ENCODE results near the gene HKDC1.
A peak's percentile ranks its signal among the peaks of the same experiment; 100 is the strongest.
"Not testable (repeated sequence)": the region's sequence is repeated elsewhere in the genome, so short reads cannot be mapped to it uniquely, and the experiment has no call there.

The HKDC1 gene, protein sequence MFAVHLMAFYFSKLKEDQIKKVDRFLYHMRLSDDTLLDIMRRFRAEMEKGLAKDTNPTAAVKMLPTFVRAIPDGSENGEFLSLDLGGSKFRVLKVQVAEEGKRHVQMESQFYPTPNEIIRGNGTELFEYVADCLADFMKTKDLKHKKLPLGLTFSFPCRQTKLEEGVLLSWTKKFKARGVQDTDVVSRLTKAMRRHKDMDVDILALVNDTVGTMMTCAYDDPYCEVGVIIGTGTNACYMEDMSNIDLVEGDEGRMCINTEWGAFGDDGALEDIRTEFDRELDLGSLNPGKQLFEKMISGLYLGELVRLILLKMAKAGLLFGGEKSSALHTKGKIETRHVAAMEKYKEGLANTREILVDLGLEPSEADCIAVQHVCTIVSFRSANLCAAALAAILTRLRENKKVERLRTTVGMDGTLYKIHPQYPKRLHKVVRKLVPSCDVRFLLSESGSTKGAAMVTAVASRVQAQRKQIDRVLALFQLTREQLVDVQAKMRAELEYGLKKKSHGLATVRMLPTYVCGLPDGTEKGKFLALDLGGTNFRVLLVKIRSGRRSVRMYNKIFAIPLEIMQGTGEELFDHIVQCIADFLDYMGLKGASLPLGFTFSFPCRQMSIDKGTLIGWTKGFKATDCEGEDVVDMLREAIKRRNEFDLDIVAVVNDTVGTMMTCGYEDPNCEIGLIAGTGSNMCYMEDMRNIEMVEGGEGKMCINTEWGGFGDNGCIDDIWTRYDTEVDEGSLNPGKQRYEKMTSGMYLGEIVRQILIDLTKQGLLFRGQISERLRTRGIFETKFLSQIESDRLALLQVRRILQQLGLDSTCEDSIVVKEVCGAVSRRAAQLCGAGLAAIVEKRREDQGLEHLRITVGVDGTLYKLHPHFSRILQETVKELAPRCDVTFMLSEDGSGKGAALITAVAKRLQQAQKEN

DNA sequence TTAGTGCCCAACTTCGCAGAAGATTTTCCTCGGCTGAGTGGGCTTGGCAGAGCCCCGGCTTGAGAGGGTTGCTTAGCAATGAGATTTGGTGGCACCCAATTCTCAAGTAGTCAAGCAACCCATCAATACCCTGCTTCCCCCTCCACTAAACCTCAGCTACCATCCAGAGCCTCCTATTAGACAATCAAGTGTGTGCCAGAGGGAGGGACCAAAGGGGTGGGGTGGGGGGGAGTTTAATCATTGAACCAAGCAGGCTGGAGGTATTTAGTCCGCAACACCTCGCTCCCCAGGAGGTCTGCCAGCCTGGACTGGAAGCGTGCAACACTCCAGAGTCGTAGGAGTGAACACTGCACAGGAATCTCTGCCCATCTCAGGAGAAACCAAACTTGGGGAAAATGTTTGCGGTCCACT lies at the start of gene HKDC1:
Gene HKDC1 (plus strand): TSS at position 292 of the 411 bp plus-strand sequence. CDS start 104 bp downstream, at position 396.
- no peak for DNase-seq

DNA sequence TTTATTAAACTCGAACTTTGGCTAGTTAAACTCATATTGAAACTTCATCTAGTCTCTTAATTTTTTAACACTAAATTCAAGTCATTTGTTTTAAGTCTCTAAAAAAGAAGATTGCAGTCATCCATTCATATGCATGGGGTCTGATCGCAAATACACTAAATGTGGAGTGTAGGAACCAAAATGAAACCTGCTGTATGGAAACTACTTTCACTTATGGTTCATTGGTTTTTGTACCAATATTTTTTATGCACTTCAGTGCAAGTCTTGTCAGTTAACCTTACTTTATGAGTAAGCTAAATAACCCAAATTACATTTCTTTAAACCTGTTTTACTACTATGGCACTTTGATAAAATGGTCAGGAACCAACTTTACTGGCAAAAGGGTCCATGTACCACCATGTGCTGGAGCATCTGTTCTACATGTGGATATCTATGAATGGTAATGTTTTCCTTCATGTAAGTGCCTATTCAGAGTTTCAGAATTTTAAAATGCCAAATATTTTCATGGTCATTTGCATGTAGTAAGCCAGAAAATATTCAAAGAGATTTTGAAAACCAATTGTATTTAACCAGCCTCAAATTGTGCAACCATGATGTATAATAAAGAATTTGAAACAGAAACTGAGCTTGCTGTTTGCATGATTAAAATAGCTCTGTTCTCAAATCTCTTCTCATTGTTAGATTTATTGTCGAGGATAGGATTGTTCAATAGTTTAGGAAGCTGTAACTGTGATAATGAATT lies 47.7 kb upstream of the HKDC1 start:
- DNase-seq = no peak

DNA sequence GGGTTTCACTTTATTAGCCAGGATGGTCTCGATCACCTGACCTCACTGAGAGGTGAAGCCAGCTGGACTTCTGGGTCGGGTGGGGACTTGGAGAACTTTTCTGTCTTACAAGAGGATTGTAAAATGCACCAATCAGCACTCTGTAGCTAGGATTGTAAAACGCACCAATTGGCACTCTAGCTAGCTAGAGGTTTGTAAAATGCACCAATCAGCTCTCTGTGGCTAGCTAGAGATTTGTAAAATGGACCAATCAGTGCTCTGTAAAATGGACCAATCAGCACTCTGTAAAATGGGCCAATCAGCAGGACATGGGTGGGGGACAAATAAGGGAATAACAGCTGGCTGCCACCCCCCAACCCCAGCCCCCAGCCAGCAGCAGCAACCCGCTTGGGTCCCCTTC lies 44.8 kb upstream of the HKDC1 start:
- not testable (repeated sequence) for DNase-seq

DNA sequence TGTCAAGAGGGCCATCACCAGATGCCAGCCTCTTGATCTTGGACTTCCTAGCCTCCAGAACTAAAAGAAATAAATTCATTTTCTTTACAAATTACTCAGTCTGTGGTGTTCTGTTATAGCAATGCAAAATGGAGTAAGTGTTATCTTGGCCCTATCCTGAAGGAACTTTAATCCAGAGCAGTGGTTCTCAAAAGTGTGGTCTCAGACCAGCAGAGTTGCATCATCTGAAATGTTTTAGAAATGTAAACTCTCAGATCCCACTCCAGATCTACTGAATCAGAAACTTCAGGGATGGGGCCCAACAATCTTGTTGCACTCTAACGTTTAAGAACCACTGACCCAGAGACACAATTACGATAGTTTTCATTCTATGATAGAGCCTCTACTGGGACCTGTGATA lies 43.3 kb upstream of the HKDC1 start:
- no peak for DNase-seq

DNA sequence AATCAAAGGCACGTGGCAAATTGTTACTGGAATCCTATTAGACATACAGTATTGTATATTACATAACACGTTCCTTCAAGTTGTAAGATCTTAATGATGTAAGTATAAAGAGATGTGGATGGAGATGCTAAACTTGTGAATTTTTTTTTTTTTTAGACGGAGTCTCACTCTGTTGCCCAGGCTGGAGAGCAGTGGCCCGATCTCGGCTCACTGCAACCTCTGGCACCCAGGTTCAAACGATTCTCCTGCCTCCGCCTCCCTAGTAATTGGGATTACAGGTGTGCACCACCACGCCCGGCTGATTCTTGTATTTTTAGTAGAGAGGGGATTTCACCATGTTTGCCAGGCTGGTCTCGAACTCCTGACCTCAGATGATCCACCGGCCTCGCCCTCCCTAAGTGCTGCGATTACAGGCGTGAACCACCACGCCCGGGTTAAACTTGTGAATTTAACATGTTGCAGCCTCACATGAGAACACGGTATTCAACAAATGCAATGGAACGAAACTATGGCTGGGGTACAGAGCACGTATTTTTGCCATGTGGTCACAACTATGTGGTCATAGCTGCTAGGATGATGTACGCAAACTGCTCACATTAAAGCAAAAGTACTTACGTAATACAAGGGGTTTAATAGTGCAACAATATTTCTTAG lies 40.9 kb upstream of the HKDC1 start:
- DNase-seq = peak; percentile 23

DNA sequence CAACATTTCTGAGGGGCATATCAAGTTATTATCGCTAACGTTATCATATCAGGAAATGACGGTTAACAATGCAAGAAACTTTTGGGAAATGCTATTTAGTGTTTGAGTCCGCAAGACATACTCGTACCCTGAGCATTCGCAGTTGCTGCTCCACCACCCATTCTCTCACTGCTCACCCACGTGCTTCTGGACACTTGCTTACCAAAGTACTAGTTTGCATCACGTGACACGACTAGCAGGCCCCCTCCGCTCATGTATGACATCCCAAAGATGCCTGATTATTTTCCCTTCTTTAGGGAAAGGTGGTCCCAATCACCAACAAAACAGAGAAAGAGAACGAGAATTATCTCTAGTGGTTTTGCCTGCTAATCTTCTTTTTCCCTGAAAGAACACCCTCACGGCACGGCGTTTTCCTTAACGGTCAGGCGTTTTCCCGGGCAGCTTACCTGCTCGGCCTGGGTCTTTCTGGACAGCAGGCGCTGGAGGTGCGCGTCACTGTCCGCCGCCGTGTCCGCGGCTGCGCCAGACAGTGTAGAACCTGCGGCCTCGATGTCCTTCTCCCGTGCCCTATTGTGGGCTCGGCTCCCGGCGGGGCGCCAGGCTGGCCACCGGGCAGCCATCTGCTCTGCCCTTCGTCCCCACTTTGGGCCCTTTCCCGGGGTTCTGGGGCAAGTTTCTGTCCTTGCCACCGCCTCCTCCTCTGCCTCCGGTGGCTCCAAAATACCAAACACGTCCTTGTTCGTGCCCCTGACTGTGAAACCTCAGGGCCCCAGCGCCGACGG lies 40.2 kb upstream of the HKDC1 start, which contains the start of gene SUPV3L1:
Gene SUPV3L1 (plus strand): TSS at position 492 of the 782 bp plus-strand sequence. CDS start 58 bp downstream, at position 550.
- peak; percentile 94 for DNase-seq

DNA sequence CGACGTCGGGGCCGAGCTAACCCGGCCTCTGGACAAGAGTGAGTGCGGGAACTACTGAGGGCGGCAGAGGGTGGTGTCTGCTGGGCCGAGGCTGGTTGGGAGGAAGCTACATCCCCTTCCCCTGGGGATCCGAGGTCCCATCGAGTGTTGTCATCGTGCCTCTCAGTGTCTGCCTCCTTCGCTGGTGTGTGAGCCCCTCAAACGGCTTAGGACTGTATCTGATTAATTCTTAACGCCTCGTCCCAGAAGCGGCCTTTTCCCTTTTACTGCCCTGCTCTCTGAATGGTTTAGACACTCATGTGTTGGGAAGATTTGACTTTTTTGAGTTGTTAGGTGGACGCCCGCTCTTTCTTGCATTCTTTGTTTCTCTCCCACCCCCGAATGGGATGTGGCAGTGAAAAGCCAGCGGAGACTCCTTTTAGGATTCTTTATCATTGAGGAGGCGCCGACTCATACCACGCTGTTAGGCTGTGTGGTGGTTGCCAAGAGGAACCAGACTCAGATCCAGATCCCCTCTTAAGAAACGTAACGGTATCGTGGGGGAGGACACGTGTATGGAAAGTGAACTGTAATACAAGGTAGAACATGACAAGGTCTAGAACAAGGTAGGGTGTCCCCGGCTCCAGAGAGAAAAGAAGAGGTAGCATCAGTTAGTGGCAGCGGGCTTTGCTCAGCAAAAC lies 39.5 kb upstream of the HKDC1 start:
- no peak for DNase-seq

DNA sequence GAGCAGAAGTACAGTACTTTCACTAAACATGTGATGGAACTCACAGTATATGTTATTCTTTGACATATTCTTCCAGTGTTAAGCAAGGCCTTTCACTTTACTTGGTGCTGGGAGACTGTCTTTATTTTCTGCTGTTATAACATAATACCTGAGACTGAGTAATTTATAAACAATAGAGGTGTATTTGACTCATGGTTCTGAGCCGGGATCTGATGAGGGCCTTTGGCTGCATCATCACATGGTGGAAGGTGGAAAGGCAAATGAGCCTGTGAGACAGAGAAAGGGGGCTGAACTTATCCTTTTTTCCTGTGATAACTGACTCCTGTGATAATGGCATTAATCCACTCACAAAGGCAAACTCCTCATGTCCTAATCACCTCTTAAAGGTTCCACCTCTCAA lies 38.7 kb upstream of the HKDC1 start:
- DNase-seq = no peak

DNA sequence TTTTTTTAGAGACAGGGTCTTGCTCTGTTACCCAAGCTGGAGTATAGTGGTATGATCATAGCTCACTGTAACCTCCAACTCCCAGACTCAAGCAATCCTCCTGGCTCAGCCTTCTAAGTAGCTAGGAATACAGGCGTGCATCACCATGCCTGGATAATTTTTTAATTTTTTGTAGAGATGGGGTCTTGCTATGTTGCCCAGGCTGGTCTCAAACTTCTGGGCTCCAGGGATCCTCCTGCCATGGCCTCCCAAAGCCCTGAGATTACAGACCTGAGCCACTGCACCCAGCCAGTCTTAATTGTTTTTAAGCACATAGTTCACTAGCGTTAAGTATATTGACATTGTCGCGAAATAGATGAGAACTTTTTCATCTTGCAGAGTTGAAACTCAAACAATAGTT lies 38.1 kb upstream of the HKDC1 start:
- DNase-seq = no peak

DNA sequence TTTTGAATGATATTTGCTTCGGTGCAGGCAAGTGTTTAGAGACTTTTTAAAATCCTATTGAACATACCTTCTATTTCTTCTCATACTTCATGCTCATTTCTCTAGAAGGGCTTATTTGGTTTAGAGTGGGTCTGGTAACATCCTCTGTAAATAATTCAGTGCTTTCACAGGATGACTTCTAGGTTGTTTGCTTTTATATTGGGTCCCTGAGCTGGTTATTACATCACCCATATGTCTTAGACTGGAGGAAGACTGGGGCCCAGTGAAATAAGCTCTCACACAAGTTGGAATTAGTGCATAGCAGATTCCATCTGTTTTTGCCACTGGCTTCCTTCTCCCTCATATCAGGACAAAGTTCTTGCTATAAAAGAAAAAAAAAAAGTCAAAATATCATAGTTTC lies 33.6 kb upstream of the HKDC1 start:
- no peak for DNase-seq

DNA sequence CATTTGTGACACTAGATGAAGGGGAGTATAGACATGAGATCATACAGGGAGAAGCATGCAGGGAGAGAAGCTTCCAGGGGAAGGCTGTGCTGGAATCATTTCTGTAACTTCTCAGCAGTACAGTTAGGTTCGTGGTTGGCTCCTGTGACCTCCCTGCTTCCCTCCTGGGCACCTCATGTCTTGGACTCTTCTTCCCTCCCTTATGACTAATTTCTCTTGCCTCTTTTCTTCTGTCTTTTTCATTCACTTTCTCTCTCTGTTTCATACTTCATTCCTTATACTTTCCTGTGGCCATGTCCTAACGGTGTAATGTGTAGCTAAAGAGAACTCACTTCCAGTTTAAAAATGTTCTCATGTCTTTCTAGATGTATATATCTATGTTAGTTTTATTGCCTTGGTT lies 19.1 kb upstream of the HKDC1 start:
- no peak for DNase-seq

DNA sequence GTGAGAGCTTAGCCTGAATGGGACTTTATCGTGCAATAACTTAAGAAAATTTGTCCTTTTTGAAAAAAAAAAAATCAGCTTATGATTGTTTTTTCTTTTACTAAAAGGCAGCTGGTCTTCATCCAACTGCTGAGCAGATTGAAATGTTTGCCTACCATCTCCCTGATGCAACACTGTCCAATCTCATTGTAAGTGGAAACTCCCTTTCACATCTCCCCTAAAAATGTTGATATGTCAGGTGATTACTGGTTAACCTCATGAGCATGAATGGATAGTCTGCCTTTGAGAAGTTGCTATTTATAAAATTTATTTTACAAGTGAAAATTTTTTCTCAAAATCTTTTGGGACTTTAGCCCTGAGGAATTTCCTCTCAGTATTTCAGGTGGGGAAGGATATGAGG lies 17.8 kb upstream of the HKDC1 start:
- no peak for DNase-seq

DNA sequence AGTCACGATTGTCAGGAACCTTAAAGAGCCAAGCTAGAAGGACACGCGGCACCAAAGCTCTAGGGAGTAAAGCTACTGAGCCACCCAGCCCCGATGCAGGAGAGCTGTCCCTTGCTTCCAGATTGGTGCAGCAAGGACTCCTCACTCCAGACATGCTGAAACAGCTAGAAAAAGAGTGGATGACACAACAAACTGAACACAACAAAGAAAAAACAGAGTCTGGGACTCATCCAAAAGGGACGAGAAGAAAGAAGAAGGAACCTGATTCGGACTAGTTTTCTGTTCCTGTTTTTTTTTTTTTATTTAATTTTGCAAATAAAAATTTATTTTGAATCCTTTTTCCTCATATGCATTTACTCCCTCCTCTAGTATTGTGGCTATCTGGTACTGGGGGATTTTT lies 11.4 kb upstream of the HKDC1 start:
- no peak for DNase-seq

DNA sequence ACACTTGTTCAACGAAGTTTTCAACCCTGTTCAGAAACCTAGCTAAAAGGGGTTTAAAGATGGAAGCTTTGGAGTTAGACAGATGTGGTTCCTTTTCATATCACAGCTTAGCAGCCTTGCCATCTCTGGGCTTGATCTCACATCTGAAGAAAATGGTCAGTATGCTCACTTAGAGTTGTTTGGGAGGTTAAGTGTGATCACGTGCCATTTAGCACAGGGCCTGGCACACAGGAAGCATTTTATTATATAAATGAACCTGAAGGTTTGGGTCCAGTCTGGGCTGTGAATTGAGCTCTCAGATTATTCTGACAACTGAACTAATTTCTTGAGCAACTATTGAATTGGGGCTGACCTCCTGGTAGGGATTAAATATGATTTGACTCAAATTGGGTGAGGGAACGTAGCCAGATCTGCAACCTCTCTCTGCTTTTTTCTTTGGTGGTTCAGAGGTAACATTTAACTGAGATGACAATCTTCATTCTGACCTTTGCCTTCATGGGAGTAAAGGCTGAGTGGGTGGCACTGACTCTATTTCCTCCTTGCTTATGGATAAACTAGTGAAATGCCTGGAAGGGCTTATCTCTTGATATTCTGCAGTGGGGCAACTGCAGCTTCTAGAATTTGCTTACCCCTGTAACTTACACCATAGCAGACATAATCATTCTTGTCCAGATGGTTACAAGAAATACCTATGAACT lies 10.2 kb upstream of the HKDC1 start:
- DNase-seq = no peak

DNA sequence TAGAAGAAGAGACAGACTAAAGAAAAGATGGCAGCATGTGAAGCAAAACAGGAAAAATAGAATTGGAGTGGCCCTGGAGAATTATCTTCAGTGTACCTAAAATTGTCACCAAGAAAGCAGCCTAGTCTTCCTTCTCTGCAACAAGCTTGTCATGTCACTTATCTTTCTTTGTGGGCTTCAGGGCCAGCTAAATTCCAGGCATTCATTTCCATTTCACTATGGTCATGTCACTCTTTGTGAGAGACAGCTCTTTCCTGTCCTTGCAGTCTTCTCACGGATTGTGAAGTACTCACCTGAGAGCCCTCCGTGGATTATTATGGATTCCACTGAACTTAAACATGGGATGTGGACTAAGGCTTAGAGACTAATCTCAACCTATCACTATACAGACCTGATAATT lies 9.0 kb upstream of the HKDC1 start:
- no peak for DNase-seq

DNA sequence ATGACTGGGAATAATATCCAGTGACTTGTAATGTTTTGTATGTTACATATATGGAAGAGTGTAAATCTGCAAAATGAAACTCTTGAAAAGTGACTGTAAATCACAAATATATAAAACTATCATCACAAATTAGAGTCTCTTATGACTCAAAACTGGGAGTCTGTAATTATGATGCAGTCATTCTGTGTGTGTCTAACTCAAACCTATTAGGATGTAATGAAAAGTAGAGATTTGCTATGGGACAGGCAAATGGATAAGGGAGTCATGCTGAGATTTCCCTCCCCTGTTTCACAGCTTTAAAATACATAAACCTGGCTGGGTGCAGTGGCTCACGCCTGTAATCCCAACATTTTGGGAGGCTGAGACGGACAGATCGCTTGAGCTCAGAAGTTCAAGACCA lies 8.6 kb upstream of the HKDC1 start:
- DNase-seq = no peak

DNA sequence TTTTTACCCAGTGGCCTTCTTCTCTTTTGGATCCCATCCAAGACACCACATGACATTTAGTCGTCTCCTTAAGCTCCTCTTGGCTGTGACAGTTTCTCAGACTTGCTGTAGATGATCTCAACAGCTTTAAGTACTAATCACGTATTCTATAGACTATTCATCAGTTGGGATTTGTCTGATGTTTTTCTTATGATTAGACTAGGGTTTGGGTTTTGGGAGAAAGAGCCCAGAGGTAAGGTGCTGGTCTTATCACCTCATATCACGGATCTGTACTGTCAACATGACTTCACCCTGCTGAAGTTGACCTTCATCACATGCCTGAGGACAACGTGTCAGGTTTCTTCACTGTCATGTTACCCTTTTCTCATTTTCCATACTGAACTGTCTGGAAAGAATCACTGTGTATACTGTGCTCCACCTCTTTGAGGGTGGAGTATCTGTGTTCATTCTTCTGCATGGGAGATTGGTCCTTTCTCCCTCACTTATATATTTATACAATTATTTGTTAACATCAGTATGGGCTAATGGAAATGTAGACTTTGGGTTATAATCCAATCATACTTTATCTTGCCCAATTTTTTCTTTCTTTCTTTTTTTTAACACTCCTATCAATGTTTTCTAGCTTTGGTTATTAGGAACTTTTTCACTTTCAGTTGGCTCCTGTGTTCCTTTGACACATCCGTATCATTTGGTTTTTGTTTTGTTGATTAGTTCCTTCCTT lies 6.4 kb upstream of the HKDC1 start:
- no peak for DNase-seq

DNA sequence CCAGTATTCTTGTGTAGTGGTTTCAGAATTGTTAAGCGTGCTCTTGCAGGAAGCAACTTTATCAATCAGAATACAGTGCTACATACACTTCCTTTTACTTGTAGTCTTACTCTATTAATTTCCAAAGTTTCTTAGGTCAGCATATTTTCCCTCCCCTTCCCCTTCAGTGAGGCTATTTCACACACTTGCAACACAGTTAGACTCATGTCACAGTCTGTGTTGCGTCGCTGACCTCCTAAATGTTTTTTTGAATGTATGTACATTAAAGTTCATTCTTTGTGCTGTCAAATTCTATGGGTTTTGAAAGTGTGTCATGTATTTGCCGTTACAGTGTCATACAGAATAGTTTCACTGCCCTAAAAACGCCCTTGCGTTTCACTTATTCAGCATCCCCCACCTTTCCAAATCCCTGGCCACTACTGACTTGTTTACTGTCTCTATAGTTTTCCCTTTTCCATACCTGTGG lies 5.4 kb upstream of the HKDC1 start:
- no peak for DNase-seq

DNA sequence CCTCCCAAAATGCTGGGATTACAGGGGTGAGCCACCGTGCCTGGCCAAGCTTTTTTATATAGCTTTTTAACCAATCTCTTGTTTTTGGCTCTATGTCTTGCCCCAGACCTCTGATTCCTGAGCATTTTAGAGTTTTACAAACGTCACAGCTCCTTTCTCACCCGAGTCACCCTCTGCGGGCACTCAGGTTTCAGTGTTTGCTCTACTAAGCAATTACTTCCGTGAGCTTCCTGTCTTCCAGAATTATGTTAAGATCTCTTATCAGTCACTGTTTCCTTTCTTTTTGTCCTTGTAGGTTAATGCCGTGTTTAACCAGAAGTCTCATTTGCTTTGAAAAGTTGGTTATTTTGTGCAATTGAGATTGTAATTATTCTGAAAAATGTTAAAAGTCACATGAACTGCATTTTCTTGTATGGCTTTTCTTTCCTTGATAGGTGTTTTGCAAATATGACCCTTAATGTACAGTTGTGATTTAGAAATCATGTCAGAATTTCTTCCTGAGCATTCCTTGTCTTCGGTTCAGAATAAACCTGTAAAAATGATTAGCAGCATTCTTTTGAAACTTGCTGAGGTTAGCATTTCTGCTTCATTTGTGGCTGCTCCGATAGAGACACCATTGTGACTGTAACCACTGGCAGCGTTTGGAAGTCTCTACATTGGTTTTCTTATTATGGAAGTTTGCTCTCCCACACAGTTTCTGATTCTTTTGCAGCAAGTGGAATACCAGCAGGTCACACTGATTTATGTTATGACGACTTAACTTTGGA lies 4.5 kb upstream of the HKDC1 start:
- DNase-seq = no peak

Data from NCI-H1436 (cell line).